ENCODE measurements around the gene TPRG1. TPM values are rescaled to one million over a fixed set of nuclear protein-coding genes. Genes with fewer than 3 reads are reported as not detected.

TPRG1 gene, protein sequence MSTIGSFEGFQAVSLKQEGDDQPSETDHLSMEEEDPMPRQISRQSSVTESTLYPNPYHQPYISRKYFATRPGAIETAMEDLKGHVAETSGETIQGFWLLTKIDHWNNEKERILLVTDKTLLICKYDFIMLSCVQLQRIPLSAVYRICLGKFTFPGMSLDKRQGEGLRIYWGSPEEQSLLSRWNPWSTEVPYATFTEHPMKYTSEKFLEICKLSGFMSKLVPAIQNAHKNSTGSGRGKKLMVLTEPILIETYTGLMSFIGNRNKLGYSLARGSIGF
- 0.60 TPM for polyA plus RNA-seq (2013, experiment 1 of 2; ENCODE audit: insufficient read length)
- 0.41 TPM for polyA plus RNA-seq (2013, experiment 2 of 2; ENCODE audit: insufficient read length)

DNA sequence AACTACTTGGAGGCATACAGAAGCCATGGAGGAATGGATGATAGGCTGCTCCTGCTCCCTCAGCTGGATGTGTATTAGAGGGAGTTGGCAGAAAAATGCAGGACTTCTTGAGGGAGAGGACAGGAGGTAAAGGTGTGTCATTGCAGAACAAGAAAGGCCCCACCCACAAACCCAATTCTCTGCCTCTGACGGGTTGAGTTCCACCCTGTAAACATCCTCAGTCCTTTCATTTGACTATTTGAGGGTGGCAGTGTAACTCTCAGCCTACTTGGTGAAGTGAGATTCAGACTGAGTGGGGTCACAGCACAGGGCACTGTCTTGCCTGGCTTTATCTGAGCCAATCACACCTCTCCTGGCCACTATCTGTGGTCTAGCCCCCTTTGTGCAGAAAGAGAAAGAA is at the start of gene TPRG1:
TSS of gene TPRG1 (plus strand) at position 265 of the 400 bp plus-strand sequence. CDS start 35,414 bp downstream, outside the sequence.
- DNase-seq = no peak

DNA sequence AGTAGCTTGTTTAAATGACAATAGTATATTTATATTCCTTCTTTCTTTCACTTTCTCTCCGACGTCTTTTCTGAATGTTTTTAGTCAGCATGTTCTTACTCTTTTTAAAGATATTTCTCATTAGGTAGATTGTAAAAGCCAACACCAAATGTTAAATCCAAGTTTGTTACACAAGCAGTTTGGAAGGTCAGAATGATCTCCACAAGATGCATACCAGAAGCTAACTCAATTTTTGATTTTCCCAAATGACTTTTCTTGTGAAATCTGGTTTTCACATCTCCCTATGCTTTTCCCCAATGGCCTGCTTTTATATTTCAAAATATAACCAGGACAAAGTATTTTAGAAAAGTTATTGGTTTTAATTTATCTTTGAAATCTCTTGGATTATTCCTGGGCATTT is 49.7 kb upstream of the TPRG1 start:
- no peak for DNase-seq

DNA sequence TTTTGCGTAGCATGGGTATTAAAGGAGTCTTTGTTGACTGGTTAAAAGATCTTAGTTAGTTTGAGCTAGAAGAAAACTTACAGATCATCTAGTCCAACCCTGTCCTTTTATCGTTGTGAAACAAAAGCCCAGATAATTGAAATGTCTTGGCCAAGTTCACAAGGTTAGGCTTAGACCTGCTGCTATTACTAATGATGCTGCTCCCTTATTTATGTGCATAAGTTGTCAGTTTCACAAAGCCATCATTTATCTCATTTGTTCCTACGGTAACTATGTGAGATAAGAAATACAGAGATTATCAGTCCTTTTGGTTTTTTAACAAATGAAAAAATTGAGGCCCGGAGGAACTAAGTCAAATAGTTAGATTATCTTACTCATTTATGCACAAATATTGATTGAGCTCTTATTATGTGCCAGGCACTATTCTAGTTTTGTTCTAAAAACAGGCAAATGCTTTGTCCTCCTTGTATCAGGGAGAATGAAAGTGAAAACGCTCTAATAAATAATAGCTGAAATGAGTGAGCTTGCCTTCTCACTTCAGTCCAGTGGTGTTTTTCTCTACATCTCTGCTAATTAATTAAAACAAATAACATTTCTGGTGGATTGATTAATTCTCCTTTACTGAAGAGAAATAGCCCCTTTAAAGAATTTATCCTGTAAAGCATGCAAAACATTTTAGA is 49.1 kb upstream of the TPRG1 start:
- DNase-seq = no peak

DNA sequence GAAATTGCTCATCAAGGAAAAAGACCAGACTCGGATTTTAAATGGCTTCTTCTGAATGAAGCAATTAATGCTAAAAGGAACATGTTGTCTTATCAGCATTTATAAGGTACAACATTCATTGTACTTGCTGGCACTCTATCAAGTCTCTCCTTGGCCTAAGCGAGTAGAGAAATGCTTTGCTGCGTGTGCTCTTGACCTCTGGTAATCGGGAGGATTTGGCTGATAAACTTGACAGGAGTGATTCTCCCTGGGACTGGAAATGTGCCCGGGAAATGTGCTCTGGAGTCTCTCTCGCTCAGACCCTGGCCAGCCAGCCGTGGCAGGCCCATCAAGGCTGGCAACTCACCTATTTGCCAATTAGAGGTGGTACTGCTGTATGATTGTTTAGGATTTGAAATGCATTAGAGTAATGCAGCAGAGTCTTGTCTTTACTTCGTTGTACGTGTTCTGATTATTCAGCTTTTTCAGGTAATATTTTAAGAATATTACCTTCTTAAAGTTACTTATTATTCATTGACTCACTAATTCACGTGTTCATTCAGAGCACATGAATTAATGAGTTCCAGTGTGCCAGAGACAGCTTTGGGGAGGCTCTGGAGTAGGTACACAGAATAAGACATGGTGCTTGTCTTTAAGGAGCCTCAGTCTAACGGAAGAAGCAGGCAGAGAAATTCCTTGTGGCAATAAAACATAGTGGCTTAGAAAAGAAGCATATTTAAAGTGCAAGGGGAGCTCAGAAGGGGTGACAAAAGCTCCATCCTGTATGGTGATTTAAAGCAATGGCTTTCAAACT is 48.0 kb upstream of the TPRG1 start:
- no peak for DNase-seq

DNA sequence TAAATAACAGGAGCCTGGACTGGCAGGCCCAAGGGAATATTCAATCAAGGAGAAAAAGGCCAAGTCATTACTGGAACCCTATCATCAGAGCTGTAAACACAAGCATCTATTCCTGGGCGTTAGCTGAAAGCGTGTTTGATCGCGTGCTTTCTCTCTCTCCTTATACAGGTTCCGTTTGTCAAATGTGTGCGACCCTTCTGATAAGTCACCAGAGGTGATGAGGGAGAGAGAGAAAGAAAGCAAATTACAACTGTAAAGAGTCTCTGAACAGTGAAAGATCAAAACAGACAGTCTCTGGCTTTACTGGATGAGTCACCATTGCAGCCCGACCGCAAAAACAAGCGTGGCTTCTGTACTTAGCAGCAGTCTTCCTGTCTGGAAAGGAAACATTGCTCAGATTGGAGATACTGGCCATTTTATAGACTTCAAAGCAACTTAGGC is 39.5 kb upstream of the TPRG1 start:
- DNase-seq = peak; percentile 83

DNA sequence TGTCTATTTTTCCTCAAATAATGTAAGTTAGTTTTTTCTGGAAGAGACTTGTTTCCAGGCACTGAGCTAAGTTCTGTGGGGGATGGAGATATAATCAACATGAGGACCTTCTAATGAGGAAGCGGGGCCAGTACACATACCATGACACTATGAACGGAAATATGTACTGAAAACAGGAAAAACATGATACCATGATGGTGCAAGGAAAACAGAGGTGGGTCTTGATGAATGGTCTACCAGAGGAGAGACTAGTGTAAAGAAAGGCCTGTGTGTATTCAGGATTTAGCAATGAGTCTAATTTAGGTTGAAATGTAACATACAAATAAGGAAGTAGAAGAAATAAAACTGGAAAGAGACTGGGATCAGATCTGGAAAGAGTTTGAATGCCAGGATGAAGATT is 38.9 kb upstream of the TPRG1 start:
- DNase-seq = no peak

DNA sequence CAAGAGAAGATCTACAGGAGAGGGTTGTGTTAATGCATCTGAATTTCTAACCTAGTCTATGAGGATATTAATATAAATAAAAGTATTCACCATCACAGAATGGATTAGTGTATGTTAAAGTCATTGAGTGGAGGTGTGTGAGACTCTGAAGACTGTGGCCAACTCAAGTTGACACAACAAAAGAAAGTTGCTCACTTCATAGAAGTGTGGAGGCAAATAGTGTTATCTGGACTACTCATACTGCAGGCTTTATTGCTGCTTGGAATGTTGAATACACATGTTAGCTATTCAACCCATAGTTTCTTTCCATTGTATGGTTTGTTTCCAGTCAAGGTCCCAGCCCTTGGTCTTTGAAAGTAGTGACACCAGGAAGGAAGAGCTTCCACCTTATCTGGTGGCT is 38.0 kb upstream of the TPRG1 start:
- DNase-seq = no peak

DNA sequence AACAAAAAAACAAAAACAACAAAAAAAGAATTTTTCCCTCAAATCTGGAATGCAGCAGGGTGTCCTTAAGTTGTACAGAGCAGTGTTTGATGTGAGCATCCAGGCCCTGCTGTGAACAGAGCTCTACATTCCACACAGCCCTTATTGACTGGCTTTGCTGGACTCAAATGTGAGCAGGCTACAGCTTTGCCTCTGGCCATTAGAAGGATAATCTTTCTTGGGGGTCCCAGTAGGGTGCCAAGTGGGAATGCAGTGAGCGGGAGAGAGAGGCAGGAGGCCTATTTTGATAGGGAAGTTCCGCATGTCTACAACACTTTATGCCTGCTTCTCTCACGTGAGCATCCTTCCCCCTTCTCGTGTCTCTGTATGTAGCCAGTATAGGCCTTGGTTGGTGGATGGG is 34.4 kb upstream of the TPRG1 start:
- DNase-seq = no peak

DNA sequence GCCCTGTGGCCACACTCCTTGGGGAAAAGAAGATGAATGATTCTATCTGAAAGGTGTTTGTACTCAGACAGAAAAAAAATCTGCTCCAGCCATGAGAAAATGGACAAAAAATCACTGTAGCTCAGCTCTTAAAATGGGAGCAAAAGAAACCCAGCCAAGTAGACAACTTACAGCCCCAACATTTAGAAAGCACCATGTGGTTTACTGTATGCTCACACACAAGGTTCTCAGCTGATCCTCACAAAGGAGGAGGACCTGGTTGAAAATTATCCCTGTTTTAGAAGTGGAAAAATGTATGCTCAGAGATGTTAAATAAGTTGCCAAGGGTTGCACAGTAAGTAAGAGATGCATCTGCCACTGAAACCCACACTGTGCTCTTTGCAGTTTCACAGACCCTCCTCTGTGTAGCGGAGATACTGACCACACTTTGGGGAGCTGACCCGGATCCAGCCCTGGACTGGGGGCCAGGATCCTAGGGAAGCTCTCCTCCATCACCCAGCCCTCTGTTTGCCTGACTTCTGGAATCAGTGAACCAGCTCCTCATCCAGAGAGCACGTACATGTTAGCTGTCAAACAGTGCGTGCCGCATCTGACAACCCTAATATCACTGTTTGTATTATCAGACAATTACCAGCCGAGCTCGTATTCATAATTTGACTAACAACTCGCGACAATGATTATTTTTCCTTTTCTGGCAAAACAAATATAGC is 32.7 kb upstream of the TPRG1 start:
- DNase-seq = no peak

DNA sequence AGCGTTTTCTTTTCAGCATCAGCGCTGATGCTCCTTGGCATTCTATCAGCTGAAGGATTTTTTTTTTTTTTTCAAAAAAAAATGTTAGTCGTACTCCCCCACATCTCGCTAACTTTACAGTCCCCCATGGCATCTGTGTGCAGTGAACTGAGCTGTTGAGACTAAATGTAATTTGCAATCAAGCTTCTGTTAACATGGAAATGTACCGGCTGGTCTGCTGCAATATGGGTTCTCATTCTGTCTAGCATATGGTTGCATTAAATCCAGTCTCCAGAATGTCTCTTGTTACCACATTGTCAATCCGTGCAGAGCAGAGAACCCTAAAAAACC is 32.2 kb upstream of the TPRG1 start:
- no peak for DNase-seq

DNA sequence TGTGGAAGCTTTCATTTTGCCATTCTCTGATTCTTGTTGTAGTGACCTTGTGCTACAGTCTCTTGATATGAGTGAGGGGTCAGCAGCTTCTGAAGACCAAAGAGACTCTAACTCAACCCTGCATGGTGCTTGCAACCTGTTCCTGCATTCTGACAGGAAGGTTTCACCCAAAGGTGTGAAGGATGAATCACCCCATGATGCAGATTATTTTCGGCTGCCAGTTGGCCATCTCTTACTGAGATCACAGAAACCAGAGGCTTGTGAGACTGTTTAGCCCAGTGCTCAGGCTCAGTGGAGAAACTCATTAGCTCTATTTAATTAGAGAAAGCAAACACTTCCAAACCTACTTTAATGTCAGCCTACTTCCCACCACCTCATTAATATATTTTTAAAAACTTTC is 29.2 kb upstream of the TPRG1 start:
- no peak for DNase-seq

DNA sequence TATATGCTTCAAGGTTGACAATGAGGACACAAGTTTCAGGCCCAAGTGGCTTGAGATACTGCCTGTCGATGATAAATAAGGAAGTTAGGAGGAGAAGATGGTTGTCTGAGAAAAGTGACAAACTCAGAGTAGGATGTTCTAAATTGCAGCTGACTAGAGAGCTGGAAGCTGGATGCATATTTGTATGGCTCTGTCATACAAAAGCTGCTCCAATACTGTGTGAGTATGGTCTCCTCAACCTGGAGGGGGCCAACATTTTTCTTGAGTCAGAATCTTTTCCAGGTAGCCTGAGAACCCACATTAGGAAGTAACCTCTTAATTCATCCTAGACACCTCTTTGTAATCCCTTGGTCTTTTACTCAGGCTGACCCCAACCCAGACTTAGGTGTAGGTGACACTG is 28.4 kb upstream of the TPRG1 start:
- peak; percentile 35 for DNase-seq

DNA sequence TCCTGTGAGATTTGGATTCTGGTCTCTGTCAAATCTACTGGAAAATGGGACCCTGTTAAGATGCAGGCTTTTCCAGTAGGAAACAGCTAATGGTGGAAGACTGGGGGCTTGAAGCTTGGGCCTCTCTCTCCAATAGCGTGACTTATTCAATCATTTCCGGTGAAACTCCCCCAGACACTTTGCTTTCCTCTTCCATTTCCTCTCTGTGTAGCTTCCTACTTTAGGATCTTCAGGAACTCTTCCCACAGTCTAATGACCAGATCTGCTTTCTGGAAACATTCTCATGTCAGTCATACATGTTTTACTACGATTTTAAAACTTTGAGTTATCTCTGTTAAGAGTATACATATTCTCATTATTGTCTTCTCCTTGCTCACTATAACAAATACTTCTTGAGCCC is 28.0 kb upstream of the TPRG1 start:
- no peak for DNase-seq

DNA sequence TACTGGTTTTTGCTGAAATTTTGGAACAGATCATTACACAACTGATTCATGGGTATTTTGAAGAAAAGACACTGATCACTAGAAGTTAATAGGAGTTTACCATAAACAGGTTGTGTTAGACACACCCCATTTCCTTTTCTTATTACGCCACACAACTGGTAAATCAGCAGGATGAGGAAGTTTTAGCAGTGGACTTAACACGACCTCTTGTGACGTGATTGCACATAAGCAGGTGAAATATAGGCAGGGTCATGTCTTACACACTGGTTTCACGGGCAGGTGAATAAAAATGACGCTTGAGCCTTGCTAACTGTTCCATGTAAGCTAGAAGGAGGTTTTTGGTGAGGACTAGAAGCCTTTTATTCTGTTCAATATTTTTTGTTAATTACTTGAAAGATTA is 27.1 kb upstream of the TPRG1 start:
- DNase-seq = peak; percentile 11

DNA sequence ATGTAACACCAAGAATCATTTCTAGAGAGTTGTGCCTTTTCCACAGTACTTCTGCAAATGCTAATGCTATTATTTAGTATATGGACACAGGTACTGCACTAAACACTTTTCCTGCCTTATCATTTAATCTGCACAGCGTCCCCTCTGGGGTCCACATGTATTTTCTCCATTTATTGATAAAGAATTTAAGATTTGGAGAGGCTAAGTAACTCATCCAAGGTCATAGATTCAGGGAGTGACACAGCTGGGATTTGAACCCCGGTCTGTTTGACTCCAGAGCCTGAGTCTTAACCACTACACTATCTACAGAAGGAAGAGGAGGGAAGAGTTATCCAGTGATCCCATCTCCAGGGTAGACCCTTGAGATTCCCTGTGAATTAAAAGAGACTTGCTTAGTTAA is 24.9 kb upstream of the TPRG1 start:
- DNase-seq = no peak

DNA sequence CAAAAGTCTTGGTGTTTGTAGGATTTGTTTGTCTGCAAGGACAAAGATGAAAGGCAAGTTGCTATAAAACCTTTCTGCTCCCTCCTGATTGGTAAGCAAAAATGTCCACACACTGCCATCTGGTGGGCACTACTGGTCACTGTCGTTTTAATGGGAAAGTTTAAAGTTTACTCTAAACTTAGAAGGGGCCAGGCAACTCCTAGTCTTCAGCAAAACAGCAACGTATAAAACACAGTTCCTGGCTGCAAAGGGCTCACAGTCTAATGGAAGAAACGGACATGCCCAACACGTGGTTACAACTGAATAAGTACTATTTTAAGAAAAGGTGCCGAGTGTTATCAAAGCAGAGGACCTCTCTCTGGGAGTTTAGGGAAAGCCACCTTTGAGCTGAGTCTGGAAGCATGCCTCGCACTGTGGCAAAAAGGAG is 23.7 kb upstream of the TPRG1 start:
- peak; percentile 59 for DNase-seq

DNA sequence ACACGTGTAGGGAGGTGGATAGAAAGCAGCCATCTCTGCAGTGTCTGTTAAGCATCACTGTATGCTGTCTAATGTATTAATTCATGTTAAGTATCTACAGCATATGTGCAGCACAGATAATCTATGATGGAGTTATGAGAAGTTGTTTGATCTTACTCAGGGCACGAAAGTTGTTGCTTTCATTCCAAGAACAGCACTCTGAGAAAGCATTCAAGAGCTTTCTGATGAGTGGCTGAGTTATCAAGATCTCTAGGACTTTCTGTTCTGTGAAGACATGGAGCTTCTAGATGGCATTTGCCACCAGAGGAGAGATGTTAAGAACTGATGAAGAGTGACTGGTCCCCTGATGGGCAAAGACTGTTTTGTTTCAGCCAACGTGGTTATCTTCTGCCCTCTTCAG is 22.6 kb upstream of the TPRG1 start:
- no peak for DNase-seq

DNA sequence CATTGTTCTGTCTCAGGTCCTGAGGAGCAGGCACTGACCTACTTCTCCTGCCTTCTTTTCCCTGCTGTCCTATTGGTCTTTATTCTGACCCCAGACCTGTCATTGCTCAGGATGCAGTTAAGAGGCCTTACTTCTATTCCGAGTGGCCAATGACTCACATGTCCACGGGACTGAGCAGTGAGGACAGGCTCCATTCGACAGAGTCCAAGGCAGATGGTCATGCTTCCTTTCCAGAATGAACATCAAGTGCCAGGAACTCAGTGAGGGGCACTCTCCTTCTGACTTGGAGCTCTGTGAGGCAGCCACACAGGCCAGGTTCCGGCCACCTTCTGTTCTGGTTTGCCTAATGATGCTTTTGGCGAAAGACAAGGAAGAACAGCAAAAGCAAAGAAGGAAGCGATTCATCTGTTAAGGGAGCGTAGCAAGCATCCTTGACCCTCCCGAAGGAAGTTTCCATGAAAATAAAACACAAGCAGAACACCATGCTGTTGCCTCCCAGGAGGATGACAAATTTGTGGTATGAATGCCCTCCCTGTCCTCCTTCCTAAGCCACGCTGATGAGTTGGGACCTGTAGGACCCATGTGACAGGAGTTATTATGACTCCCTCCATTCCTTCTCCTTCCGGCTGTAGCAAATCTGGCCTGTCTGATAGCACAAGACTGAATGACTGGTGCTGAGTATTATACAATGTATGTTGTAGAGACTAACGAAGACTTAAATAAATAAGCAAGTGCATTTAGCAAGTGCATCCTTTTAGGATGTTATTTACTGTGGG is 14.4 kb upstream of the TPRG1 start:
- DNase-seq = no peak

DNA sequence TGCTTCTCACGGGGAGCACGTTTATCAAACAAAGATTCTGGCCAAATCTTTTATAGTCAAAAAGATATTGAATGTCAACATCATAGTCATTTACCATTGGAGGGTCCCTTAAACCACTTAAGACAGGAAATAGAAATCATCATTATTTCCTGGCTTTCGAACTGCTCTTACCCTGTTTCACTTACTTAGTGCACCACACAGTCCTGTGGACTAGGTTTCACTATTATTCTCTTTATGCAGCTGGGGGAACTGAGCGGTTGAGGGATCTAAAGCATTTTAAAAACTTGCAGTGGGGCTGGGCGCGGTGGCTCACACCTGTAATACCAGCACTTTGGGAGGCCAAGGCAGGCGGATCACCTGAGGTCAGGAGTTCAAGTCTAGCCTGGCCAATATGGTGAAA is 13.7 kb upstream of the TPRG1 start:
- no peak for DNase-seq

DNA sequence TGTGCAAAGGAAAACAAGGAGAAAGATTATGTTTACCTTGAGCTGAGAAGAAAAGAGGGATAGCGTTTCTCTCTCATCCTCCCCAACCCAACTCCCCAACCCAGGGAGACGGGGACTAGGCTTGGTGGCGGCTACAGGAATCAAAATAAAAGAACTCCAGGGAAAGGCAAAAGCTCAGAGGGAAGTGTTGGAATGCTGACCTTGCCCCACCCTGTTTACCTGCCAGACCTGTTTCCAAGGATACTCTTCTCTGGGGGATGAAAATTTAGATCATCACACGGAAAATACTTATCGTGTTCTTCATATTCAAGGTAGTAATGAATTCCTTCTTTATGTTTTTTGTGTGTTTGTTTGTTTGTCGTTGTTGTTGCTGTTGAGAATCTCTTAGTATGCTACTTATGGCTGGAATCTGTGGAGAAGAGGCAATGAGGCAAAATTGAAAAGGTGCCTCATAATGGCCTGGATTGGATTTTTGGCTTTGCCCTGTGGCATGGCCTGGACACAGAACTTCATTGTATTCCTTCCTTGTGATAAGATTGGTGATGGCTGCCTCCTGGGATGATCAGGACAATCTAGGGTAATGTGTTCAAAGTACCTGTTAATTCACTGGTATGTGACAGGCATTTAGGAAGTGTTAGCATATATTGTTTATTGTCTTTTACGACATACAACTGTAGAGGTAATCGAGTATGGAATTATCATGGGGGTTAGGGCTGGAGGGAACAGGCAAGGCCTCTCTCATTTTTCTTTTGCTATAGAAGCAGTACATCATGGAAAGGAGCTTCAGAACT is 11.1 kb upstream of the TPRG1 start:
- no peak for DNase-seq

DNA sequence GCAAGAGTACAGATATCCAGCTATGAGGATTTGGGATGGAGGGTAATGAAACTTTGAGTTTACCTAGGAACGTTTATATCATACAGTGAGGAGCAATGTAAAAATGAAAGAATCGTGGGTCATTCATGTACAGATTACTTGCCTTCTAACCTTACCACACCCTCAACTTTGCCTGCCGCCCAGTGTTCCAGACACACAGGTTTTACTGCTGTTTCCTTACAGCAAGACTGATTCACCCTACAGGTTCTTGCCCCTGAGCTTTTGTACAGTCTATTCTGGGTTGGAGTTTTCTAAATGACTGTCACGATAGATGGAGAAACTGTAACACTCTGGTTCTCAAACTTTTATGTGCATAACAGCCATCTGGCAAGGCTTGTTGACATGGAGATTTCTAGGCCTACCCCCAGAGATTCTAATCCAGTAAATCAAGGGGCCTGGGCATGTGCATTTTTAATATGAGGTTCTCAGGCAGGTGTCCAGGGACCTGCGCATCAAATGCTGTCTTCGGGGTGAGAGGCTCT is 6.6 kb upstream of the TPRG1 start:
- no peak for DNase-seq
